GM21528 (cell line): ENCODE measurements around the gene KCNIP2.

Source experiments
- ATAC-seq: cut with Tn5 transposase; IDR thresholded peaks from one replicate; pipeline ENCODE4 v1.9.1; 2021; ENCODE audit warnings: mild to moderate bottlenecking, moderate library complexity; ENCODE audit not compliant: unreplicated experiment, low FRiP score

KCNIP2 gene

DNA sequence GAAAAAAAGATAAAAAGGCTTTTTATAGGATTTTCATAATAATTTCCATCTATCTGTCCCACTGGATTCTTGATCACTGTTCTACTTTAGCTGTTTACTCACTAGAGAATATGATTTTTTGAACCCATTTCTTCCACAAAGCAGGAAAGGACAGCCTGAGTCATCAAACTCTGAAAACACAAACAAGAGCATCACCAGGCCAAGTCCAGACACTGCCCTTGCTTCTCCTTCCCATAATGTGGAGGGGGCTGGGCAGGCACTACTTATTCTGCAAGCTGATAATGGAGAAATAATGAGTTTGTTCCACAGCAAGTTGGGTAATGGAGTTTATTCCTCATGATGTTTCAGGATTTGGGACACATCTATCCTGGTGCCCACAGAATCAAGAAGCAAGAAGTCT, 13.0 kb upstream of the KCNIP2 start:
- no peak for ATAC-seq

DNA sequence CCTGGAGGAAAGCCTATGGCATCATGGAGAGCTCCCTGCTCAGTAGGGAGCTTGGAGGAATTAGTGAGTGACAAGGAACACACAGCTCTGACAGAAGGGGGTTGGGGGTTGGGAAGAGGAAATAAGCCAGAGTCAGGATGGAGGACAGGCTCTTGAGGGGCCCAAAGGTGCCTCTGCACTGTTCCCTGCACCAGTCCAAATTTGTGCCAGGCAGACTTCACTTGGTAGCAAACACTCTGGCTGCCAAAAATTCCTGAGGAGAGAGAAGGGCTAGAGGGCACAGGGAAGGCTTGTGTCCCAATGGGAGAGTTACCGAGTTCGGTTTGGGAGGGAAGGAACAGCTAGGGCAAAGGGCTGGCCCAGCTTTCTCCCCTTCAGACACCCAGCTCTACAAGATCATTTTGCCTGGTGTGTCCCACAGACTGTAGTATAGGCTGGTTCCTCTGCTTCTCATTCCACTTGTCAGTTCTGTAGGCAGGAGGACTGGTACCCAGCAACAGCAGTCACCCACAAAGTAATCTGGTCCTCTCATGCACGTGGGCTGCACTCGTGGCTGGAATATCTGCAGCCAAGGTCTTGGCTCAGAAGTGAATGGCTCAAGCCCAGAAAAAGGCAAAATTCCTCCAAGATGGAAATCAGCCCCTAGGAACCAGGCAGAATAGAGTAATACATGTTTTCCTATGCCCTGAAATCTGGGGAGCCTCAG, 8.0 kb upstream of the KCNIP2 start:
- no peak for ATAC-seq

- ATAC-seq, result no peak
These were observed 7.1 kb upstream of the KCNIP2 start for GRCh38 chr10:101850749-101851148.

- no peak for ATAC-seq
These were observed 5.3 kb upstream of the KCNIP2 start for GRCh38 chr10:101848894-101849351.

DNA sequence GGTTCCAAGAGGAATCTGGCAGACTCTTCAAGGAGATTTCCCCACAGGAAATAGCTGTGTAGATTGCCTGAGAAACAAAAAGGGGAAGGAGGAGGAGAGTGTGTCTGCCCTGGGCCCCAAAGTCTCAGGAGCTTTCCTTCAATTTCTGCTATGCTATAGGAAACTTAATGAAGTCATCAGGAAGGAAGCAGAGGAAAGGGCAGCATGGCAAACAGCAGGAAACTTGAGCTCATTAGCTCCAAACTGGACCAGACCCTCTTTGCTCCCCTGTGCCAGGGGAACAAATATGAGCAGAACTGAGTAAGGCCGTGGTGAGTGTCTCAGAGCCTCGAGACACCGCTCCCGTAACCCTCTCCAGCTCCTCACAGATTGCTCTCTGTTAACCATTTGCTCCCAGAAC, 4.8 kb upstream of the KCNIP2 start:
- ATAC-seq, result no peak

- no peak for ATAC-seq
These were observed 2.3 kb upstream of the KCNIP2 start for GRCh38 chr10:101845893-101846292.

- no peak for ATAC-seq
These were observed 1.8 kb downstream of the KCNIP2 start for GRCh38 chr10:101841826-101842225.

GRCh38 chr10:101840741-101841453, 2.7 kb downstream of the KCNIP2 start:
- peak; percentile 41 for ATAC-seq

DNA sequence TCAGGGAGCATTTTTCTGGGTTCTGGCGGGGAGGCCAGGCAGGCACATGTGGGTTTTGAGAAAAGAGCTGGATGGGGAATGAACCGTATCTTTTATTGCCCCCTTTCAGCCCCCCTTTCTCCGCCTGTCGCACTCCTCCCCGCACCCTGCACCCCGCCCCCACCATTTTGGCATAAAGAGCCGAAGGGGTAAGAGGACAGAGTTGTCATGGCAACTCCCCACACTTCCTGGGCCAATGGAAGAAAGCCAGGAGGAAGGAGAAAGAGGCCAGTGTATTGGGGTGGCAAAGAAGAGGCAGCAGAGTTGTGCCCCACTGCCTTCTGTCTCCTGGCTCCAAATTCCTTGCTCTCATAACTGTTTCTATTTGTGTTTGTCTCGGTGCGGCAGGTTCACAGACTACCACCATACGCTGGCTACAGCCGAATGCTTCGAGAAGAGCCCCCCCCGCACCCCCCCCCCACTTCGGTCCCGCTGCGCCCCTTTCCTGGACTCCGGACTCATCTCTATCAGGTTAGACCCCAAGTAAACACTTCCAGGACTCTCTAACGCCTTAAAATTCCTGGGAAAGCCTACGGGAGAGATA, 3.4 kb downstream of the KCNIP2 start:
- ATAC-seq, result no peak

DNA sequence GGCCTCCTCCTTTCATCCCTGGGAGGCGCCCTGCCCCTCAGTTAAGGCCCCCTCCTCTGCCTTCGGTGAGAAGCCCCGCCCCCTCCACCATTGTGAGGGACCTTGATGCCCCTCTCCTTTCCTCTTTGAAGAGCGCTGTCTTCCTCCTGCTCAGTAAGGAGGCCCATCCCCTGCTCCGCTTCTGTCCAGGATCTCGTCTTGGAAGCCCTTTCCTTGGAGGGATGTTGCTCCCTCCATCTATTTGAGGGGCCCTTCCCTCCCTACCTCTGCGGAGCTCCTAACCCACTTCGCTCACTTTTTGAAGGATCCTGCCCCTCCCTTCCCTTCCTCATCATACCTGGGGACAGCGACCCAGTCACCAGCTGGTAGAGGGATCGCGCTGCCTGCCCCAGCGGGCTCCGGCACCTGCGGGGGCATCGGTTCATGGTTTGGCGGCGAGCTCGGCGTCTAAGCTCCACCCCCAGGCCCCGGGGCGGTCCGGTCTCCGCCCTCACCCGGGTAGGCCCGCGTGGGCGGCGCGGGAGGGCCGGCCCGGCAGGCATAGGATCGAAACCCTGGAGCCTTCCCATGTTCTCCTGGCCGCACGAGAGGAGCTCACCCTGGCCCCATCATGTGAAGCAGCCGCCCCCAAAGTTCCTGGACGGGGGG, 4.1 kb downstream of the KCNIP2 start:
- ATAC-seq, result no peak

DNA sequence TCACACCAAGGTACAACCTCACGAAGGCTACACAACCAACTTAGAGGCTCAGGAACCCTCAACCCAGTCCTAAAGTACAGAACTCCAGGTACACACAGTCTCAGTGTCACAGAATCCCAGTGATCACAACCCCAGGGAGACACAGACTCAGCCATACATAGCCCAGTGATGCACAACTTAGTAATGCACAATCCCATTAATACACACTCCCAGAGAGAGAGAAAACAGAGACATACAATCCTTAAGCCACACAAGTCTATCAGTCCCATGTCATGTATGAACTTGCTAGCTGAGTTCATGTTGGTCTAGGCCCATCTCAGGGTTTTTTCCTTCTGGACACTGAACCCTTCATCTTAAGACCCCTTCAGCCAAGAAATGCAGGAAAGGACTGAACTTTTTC, 4.6 kb downstream of the KCNIP2 start:
- no peak for ATAC-seq

DNA sequence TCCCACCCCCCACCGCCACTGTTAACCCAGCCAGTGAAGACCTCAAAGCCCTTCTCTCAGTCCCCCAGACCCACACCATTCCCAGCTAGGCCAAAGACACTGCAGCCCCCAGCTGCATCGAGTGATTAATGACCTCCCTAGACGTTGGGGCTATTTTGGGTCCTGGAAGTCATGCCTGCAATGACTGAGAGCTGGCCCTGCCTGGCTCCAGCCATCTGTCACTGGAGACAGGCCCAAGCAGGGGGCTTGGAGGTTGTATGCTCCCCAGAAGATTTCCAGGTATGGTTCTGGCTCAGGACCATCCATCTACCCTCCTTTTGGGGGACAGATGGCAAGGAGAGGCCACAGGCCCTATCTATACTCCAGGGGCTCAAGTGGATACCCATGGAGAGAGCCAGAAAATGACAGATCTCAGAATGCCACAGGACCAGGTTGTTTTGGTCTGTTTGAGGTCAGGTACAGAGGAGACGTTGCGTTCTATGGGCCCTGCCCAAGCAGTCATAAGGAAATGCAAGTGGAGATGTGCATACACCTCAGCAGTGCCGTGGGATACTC, 5.1 kb downstream of the KCNIP2 start:
- no peak for ATAC-seq

DNA sequence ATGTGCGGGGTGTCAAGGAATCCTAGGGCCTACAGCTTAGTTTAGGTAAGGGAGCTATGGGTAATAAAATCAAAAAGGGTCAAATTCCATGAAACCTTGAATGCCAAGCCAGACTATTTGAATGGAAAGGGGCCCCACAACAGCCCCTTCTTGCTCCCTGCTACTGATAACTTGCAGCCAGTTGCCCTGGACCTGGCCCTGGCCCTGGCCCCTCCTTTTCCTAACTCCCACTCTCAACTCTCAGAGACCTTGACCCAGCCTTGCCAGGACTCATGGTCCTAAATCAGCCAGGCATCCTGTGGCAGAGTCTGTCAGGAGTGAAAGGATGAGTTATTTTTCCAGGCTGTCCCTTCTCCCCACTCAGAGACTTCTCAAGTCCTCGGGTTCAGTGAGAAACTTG, 5.9 kb downstream of the KCNIP2 start:
- ATAC-seq, result no peak

DNA sequence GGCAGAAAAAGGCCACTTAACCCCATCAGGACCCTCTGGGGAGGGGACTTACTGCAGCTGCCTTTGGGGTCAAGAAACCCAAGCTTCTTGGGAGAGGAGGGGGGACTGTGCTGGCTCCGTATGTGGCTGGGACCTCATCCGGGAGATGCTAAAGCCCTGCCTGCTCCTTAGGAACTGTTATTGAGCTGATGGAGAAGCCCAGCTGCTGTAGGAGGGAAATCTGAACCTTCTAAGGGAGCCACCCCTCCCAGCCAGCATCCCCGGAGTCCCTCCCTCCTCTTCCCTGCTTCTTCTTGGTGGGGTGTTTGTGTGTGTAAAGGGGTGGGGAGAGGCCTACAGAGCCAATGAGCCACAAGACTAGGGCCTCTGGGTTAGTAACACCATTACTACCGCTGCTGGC, 8.2 kb downstream of the KCNIP2 start:
- no peak for ATAC-seq

- no peak for ATAC-seq
These were observed 9.3 kb downstream of the KCNIP2 start for GRCh38 chr10:101834341-101834740.

DNA sequence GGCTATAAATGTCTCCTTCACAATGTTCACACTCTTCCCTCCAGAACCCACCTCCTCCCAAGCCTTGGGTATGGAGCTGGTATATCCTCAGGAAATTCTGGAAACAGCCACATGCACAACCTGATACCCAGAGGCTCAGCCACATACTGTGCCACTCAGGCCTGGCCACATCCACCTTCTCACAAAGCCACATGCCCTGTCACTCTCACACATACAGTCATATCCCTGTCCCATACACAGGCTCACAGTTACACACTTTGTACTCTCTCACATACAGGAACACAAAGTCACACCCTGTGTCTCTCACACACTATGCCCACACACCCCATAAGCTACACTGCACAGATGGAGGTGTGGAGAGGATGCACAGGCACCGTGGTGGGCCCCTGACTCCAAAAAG, 10.1 kb downstream of the KCNIP2 start:
- ATAC-seq, result no peak

GRCh38 chr10:101832325-101832771, 11.3 kb downstream of the KCNIP2 start:
- no peak for ATAC-seq

- no peak for ATAC-seq
These were observed 12.3 kb downstream of the KCNIP2 start for GRCh38 chr10:101831169-101831811.

- ATAC-seq, result peak; percentile 56
These were observed 13.1 kb downstream of the KCNIP2 start for GRCh38 chr10:101830322-101831168.
